Smooth muscle cell (in vitro differentiated cells): ENCODE measurements around the gene DCAF15. TPM values are rescaled to one million over a fixed set of nuclear protein-coding genes. Genes with fewer than 3 reads are reported as not detected.

Experiments
- DNase-seq: peaks from one replicate; lab custom pipeline; 2025; ENCODE audit not compliant: unreplicated experiment; lab: John Stamatoyannopoulos, UW
- H2AFZ ChIP-seq: fragments of 200-600 bp; sonication (generic); 2 replicates; pipeline ENCODE4 v1.6.0; 2016; ENCODE audit warnings: antibody characterized with exemption, low read depth, mild to moderate bottlenecking
- H3F3A ChIP-seq: fragments of 200-600 bp; sonication (generic); 2 replicates; pipeline ENCODE4 v1.6.0; 2017; ENCODE audit warnings: antibody characterized with exemption, low read depth
- H3K27ac ChIP-seq: fragments of 200-600 bp; sonication (generic); 2 replicates; pipeline ENCODE4 v1.5.1; 2016; ENCODE audit warnings: low read depth, mild to moderate bottlenecking
- H3K27me3 ChIP-seq: fragments of 200-600 bp; sonication (generic); 2 replicates; pipeline ENCODE4 v1.6.1; 2016; ENCODE audit warnings: low read depth, mild to moderate bottlenecking
- H3K36me3 ChIP-seq: fragments of 200-600 bp; sonication (generic); 2 replicates; pipeline ENCODE4 v1.5.1; 2016; ENCODE audit warnings: low read depth
- H3K4me1 ChIP-seq: fragments of 200-600 bp; sonication (generic); 2 replicates; pipeline ENCODE4 v1.5.1; 2016; ENCODE audit warnings: low read depth
- H3K4me2 ChIP-seq: fragments of 200-600 bp; sonication (generic); 2 replicates; pipeline ENCODE4 v1.6.0; 2016; ENCODE audit warnings: mild to moderate bottlenecking
- H3K4me3 ChIP-seq: fragments of 200-600 bp; sonication (generic); 2 replicates; pipeline ENCODE4 v1.5.1; 2016; ENCODE audit warnings: mild to moderate bottlenecking
- H3K79me2 ChIP-seq: fragments of 200-600 bp; sonication (generic); 2 replicates; pipeline ENCODE4 v1.6.0; 2016; ENCODE audit warnings: low read depth, mild to moderate bottlenecking
- H3K9ac ChIP-seq: fragments of 200-600 bp; sonication (generic); 2 replicates; pipeline ENCODE4 v1.6.0; 2016; ENCODE audit warnings: low read depth
- H3K9me3 ChIP-seq: fragments of 200-600 bp; sonication (generic); replicated peaks from 2 replicates; pipeline ENCODE4 v1.5.1; 2016; ENCODE audit warnings: low read depth
- H4K20me1 ChIP-seq: fragments of 200-600 bp; sonication (generic); 2 replicates; pipeline ENCODE4 v1.6.0; 2016; ENCODE audit warnings: low read depth
- CTCF ChIP-seq: fragments of 200-600 bp; sonication (generic); IDR thresholded peaks from 2 replicates; pipeline ENCODE4 v1.5.1; 2017; ENCODE audit warnings: borderline replicate concordance, mild to moderate bottlenecking, antibody characterized with exemption; ENCODE audit not compliant: insufficient read depth, poor library complexity, severe bottlenecking
- WGBS: methylation state at CpG from one replicate; pipeline ENCODE4 v1.1.7; 2016; ENCODE audit warnings: low lambda C conversion rate; 5-methylcytosine and 5-hydroxymethylcytosine counted together
- polyA plus RNA-seq: library from polyadenylated mRNA; unstranded; fragments of >200 nt; fragmentation: Nextera tagmentation; extraction: Ambion mirVana; gene quantifications from 2 replicates; pipeline ENCODE4 v1.2.1, GENCODE V29; 2016
- total RNA-seq: library from RNA; depleted of rRNA; stranded (reverse); fragments of >200 nt; gene quantifications from 2 replicates; pipeline ENCODE4 v1.2.3, GENCODE V29; 2014

The DCAF15 gene
- total and polyA plus RNA-seq, 2 experiments from 2014 or later: 12.4 to 27.0 TPM

- peak overlapping the region; percentile 9 for H3K27ac ChIP-seq
- no peaks in the 10 kb centered on the region for H3K27me3 ChIP-seq
- H3K79me2 ChIP-seq: no peaks in the 10 kb centered on the region
- H3F3A ChIP-seq: no peaks in the 10 kb centered on the region
- DNase-seq: no peak
- WGBS: 43% methylated on average over 19 of the region's 29 CpGs
- peaks cover 8% of the 10 kb centered on the region for H3K4me1 ChIP-seq
- no peaks in the 10 kb centered on the region for H3K36me3 ChIP-seq
- H3K9ac ChIP-seq: no peak overlapping the region
- H3K4me2 ChIP-seq: peak overlapping the region; percentile 81
- TF ChIP-seq CTCF: no peak
- H4K20me1 ChIP-seq: no peaks in the 10 kb centered on the region
- peak overlapping the region; percentile 40 for H3K4me3 ChIP-seq
- H2AFZ ChIP-seq: no peak overlapping the region
- no peaks in the 10 kb centered on the region for H3K9me3 ChIP-seq
Measured at GRCh38 chr19:13937479-13938300, 14.6 kb upstream of the DCAF15 start.

GRCh38 chr19:13938301-13939064 lies 13.8 kb upstream of the DCAF15 start, which contains the start of gene PODNL1:
TSS of gene PODNL1 (minus strand) at chr19:13938417. CDS start at chr19:13938181, 236 bp downstream.
- Histone ChIP-seq H3K36me3 (no peaks in the 10 kb centered on the region), H3K4me2 (peak within 1 kb of the TSS; percentile 81), H4K20me1 (no peaks in the 10 kb centered on the region), H3K9me3 (no peaks in the 10 kb centered on the region), H3K4me1 (peaks cover 8% of the 10 kb centered on the region), H3K4me3 (peak within 1 kb of the TSS; percentile 40), H3K79me2 (no peaks in the 10 kb centered on the region), H3K27me3 (no peaks in the 10 kb centered on the region), H2AFZ (no peak within 1 kb of the TSS), H3K27ac (peak within 1 kb of the TSS; percentile 9), H3F3A (no peaks in the 10 kb centered on the region), H3K9ac (no peak within 1 kb of the TSS)
- peak; percentile 28 for DNase-seq
- 41% methylated on average over 13 of the region's 21 CpGs for WGBS
- no peak for TF ChIP-seq CTCF

- no peaks in the 10 kb centered on the region for H3K9me3 ChIP-seq
- H3K27ac ChIP-seq: no peak overlapping the region
- no peaks in the 10 kb centered on the region for H3K27me3 ChIP-seq
- H2AFZ ChIP-seq: no peak overlapping the region
- no peaks in the 10 kb centered on the region for H4K20me1 ChIP-seq
- DNase-seq: no peak
- no peaks in the 10 kb centered on the region for H3K36me3 ChIP-seq
- WGBS: 100% methylated on average over 1 of the region's 1 CpG
- no peaks in the 10 kb centered on the region for H3K4me1 ChIP-seq
- no peaks in the 10 kb centered on the region for H3F3A ChIP-seq
- TF ChIP-seq CTCF: no peak
- H3K9ac ChIP-seq: no peak overlapping the region
- no peaks in the 10 kb centered on the region for H3K79me2 ChIP-seq
- no peak overlapping the region for H3K4me3 ChIP-seq
- no peak overlapping the region for H3K4me2 ChIP-seq
Measured at GRCh38 chr19:13942023-13942684, 10.2 kb upstream of the DCAF15 start.
